Measurements from ENCODE around the gene RAB7A. TPM values are rescaled to one million over a fixed set of nuclear protein-coding genes. Genes with fewer than 3 reads are reported as not detected.

The RAB7A gene
- total and polyA plus RNA-seq, 2 experiments from 2014 or later: 89.8 to 156 TPM

- no peak for ATAC-seq
- no peak overlapping the region for H3K27ac Mint-ChIP-seq
- H3K9me2 ChIP-seq (ENCODE audit: insufficient read depth): 0 out of 2 replicates have a peak, but pooled peaks cover 3% of the 10 kb centered on the region
Observed at GRCh38 chr3:128714887-128715491, 11.0 kb upstream of the RAB7A start.

More at GRCh38 chr3:128714887-128715491, 11.0 kb upstream of the RAB7A start:
- no peak overlapping the region for H3K4me2 ChIP-seq
- H3K4me3 Mint-ChIP-seq: no peak overlapping the region
- no peaks in the 10 kb centered on the region for H3K36me3 ChIP-seq (ENCODE audit: insufficient read depth)
- no peaks in the 10 kb centered on the region for H3K9me3 Mint-ChIP-seq
- no peak overlapping the region for H3K4me3 ChIP-seq
- no peak for DNase-seq (ENCODE audit: low spot score)
- H3K4me1 ChIP-seq (ENCODE audit: insufficient read depth): peaks cover 7% of the 10 kb centered on the region
- H3K27ac ChIP-seq (ENCODE audit: low read depth): no peak overlapping the region
- no peaks in the 10 kb centered on the region for H3K79me2 ChIP-seq (replicated peaks; ENCODE audit: insufficient read depth)
- H2AFZ ChIP-seq: no peak overlapping the region
- no peak for TF ChIP-seq STAT1 (IDR thresholded peaks at IDR 0.05; ENCODE audit: unreplicated experiment)
- no peak for TF ChIP-seq ZNF462 (CRISPR knock-in tag; IDR thresholded peaks at IDR 0.05)
- no peak for TF ChIP-seq ZNF331 (CRISPR knock-in tag; IDR thresholded peaks at IDR 0.05; ENCODE audit: low read depth)
- TF ChIP-seq CTCF (conservative IDR thresholded peaks at IDR 0.05; ENCODE audit: low read depth in 2 of 2): no peak
- TF ChIP-seq ETS1 (IDR thresholded peaks at IDR 0.05): no peak
- no peak for TF ChIP-seq EZH2 (IDR thresholded peaks at IDR 0.05; ENCODE audit: low read depth, unreplicated experiment)
- TF ChIP-seq EZH2phosphoT487 (IDR thresholded peaks at IDR 0.05; ENCODE audit: unreplicated experiment): no peak
- 0 out of 2 replicates have a peak, but pooled peaks cover 2% of the 10 kb centered on the region for H3F3A ChIP-seq (replicated peaks; ENCODE audit: low read depth)
- H3K4me1 Mint-ChIP-seq: peaks cover 26% of the 10 kb centered on the region
- no peaks in the 10 kb centered on the region; the same call in 2 of the 3 replicates for H3K36me3 Mint-ChIP-seq (ENCODE audit: low read depth)
- no peaks in the 10 kb centered on the region for H3K27me3 Mint-ChIP-seq (ENCODE audit: insufficient read depth, low read depth, poor library complexity)
- peaks cover 4% of the 10 kb centered on the region; the same call in 1 of the 2 replicates for H3K27me3 ChIP-seq (ENCODE audit: insufficient read depth)
- H4K20me1 ChIP-seq (replicated peaks; ENCODE audit: insufficient read depth): no peaks in the 10 kb centered on the region
